HG02588 (cell line): ENCODE measurements around the gene PIGP.
"Not testable (repeated sequence)": the region's sequence is repeated elsewhere in the genome, so short reads cannot be mapped to it uniquely, and the experiment has no call there.

Experiments used
- ATAC-seq: cut with Tn5 transposase; IDR thresholded peaks from one replicate; pipeline ENCODE4 v1.9.1; 2021; ENCODE audit warnings: mild to moderate bottlenecking, moderate library complexity; ENCODE audit not compliant: unreplicated experiment

The PIGP gene

DNA sequence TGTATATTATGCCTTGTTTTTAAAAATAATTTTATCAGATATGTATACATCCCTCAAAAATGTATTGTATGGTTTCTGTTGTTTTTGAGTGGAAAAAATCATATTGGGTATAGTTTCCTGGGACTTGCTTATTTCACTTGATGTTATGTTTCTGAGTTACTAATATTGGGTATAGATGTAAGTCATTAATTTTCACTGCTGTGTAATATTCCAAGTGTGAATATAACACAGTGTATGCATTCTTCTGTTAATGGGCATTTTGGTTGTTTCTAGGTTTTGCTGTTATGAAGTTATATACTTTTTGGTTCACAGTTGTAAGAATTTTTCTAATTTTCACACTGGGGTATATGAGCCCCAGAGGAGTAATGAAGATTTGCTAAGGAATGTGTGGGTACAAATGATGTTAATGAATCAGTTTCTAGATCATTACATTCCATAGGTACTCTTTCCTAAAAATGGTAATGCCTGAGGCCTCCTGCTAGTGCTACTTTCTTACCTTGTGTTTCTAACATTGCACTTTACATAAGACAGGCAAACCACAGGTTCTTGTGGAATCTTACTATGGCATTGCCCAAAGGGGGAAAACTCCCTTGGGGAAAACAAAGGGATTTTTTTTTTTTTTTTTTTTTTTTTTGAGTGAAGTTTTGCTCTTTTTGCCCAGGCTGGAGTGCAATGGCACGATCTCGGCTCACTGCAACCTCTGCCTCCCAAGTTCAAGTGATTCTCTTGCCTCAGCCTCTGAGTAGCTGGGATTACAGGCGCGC is 3.4 kb upstream of the PIGP start:
- no peak for ATAC-seq

DNA sequence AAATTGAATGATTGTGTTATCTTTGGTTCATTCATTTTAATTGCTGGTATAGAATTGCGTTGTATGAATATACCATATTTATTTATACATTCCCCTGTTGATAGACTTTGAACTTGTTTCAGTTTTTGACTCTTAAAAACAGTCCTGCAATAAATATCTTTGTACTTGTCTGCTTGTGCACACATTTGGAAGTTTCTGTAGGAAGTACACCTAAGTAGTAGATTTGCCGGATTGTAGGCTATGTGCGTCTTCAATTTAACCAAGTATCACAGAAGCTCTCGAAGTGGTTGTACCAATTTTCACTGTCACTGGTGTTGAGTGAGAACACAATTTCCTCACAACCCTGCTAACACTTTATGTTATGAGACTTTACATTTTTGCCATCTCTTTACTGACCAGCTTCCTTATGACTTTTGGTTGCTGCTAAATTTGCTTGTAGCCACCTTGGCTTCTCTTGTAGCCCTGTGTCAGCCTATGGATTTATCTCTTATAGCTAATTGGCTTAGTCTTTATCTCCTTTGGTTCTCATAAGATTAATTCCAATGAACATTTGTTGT is 2.4 kb upstream of the PIGP start:
- no peak for ATAC-seq

- ATAC-seq = no peak
Measured at GRCh38 chr21:37074546-37074945, 1.7 kb upstream of the PIGP start.

GRCh38 chr21:37074197-37074510 is 1.3 kb upstream of the PIGP start:
- ATAC-seq = no peak

- ATAC-seq = peak; percentile 24
Measured at GRCh38 chr21:37073417-37074196, 736 bp upstream of the PIGP start.

GRCh38 chr21:37072274-37072987 is 440 bp downstream of the PIGP start:
- peak; percentile 36 for ATAC-seq

DNA sequence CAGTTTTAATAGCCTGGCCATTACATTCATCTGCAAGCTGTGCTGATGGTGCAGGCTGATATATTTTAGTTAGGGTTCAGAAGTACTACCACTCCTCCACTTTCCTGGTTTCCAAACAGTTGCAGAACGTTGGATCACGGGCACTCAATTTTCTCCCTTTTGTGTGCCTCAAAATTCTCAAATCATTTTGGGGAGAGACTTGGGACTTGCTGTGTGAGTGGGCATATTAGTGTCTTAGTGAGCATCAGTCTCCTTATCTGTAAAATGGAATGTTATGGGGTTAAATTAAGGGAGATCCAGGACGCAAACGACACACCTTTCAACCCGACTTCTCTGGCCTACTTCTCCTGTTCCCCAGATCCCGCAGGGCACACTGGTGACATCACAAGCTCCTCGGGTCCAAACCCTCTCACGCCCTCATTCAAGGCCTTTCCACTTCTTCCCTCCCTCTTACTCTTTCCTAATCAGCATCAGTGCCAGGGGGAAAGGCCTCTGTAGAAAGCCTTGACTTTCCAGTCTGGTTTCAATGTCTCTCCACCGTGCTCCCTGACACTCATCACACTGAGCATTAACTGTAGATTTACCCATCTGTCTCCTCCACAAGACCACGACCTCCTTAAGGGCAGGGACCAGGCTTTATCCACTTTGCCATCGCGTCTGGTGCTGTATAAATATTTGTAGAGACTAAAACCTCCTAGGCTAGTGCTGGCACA is 1.2 kb downstream of the PIGP start:
- ATAC-seq = no peak

DNA sequence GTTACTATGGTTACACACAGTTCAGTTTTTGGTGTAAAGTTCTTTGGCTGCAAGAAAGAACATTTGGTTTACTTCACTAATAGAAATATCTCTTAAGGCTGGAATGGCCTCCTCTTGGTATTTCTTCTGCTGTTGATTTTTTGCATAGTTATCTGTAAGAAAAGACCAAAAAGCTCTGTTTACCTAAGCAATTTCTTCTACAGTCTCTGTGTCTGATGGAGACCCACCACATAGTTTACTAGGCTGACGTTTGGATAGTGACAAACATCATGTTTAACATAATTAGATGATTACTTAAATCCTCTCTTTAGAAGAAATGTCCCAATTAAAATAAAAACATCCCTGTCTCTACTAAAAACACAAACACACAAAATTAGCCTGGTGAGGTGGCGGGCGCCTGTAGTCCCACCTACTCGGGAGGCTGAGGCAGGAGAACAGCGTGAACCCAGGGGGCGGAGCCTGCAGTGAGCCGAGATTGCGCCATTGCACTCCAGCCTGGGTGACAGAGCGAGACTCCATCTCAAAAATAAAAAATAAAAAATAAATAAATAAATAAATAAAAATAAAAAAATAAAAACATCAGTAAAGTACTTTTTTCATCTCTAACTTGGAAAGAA is 7.2 kb downstream of the PIGP start:
- ATAC-seq = no peak

- no peak for ATAC-seq
Measured at GRCh38 chr21:37064841-37065240, 8.0 kb downstream of the PIGP start.

GRCh38 chr21:37063433-37063832 is 9.4 kb downstream of the PIGP start:
- ATAC-seq = no peak

GRCh38 chr21:37062593-37062935 is 10.3 kb downstream of the PIGP start:
- no peak for ATAC-seq

DNA sequence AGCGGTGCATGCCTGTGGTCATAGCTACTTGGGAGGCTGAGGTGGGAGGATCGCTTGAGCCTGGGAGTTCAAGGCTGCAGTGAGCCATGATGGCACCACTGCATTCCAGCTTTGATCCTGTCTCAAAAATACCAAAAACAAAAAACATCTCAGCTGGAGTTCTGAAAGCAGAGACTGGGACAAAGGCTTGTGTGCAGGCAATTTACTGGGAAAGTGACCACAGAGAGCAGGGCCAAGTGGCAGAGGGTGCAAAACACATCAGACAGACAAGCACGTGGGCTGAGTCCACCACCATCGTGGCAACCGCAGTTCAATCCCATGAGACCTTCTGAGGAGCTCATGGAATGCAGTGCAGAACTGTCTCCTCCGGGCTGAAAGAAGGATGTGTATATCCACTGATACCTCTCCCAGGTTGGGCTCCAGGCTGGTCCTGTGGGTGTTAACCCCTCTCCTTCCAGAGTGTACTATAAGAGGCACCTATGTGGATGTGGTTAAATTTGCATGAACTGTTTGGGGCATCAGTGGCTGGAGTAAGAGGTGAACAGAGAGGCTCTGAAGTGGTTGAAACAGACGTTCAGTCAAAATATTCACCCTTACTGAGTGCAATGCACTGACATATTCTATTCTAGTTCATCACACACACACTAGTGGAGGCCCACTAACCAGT is 10.8 kb downstream of the PIGP start:
- no peak for ATAC-seq

DNA sequence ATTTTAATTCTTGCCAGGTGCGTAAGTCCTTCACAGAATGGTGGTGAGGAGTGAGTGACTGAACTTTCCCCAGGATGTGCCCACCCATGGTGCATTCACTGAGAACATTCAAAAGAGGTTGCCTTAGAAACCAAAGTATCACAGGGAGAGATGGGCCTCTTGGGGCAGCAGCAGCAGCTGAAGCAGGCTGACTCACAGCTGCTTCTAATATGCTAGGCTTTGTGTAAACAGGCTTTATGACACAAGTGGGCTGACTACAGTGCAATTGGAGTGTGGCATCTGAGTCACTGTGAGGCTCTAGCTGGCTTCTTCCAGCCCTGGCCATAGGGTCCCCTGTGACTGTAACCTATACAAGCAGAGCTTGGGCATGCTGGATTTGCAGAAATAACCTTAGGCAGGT is 12.6 kb downstream of the PIGP start:
- ATAC-seq = no peak

DNA sequence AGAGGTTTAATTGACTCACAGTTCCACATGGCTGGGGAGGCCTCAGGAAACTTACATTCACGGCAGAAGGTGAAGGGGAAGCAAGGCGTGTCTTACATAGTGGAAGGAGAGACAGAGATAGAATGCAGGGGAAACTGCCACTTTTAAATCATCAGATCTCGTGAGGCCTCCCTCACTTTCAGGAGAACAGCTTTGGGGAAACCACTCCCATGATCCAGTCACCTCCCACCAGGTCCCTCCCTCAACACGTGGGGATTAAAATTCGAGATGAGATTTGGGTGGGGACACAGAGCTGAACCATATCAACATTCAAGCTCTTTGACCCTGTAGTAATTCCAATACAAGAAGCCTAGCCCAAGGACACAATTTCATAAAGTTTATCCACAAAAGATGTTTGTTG is 13.7 kb downstream of the PIGP start:
- ATAC-seq = no peak

GRCh38 chr21:37058261-37058660 is 14.6 kb downstream of the PIGP start:
- no peak for ATAC-seq

- ATAC-seq = no peak
Measured at GRCh38 chr21:37057614-37058013, 15.3 kb downstream of the PIGP start.

DNA sequence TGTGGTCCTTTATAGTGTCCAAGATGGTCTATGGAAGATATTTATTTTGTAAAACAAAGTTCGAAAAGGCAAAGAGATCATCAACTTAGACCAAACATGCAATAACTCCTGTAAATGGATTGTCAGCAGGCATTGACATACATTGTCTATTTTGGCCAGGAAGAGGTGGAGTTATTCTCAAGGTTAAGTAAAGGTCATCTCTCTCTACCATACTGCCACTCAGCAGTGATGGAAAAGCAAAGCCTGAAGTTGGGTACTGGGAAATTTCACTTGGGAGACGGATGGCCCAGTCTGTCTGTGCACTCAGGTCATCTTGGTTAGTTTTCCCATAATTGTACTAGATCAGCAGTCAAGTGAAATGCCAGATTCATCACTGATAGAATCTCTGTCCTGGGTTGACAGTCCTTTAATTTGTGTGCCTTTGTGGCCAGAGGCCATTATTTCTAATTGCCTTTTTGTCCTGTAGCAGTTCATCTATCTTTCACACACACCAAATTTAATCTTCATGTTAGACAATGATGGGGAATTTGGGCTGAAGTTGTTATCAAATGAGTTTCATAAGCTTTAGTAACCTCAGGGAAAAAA is 17.5 kb downstream of the PIGP start:
- ATAC-seq = no peak

DNA sequence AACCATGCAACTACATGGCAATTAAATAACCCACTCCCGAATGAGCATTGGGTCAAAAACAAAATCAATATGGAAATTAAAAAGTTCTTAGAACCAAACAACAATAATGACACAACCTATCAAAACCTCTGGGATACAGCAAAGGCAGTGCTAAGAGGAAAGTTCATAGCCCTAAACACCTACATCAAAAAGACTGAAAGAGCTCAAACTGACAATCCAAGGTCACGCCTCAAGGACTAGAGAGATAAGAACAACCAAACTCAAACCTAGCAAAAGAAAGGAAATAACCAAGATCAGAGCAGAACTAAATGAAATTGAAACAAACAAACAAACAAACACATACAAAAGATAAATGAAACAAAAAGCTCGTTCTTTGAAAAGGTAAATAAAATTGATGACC is 23.1 kb downstream of the PIGP start:
- not testable (repeated sequence) for ATAC-seq

DNA sequence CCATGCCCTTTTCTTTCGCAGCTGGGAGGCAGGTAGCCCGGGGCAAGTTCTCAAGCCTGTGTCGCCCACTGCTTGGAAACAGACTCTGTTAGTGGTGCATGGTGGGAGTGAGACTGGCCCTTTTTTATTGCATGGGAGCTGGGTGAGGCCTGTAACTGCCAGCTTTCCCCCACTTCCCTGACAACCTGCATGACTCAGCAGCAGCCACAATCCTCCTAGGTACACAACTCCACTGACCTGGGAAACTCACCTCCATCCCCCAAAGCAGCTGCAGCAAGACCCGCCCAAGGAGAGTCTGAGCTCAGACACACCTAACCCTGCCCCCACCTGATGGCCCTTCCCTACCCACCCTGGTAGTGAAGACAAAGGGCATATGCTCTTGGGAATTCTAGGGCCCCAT is 25.8 kb downstream of the PIGP start:
- ATAC-seq = no peak

DNA sequence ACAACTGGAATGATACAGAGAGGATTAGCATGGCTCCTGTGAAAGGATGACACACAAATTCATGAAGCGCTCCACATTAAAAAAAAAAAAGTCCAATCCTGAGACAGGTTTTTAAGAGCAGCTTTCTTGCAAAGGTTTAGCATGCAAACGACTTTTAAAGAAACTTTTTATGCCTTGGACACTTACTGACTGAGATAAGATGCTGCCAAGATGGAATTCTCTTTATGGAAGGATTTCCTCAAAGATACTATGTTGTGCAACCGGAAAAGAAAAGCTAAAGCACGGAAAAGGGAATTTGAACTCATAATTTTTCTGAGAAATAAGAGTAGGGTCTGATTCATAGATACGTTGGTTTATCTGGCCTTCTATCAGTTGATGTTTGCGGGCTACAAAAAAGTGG is 27.3 kb downstream of the PIGP start:
- no peak for ATAC-seq
